Stimulated activated CD4-positive, alpha-beta T cell treated with anti-CD3 and anti-CD28 coated beads, Interleukin-2, amount 100 ng/mL, for 4 hours (primary cell): ENCODE results near the gene STX4.

Source experiments
- DNase-seq: peaks from one replicate; pipeline ENCODE4 v3.0.0-alpha.2; 2020; ENCODE audit warnings: low read depth

STX4 gene

DNA sequence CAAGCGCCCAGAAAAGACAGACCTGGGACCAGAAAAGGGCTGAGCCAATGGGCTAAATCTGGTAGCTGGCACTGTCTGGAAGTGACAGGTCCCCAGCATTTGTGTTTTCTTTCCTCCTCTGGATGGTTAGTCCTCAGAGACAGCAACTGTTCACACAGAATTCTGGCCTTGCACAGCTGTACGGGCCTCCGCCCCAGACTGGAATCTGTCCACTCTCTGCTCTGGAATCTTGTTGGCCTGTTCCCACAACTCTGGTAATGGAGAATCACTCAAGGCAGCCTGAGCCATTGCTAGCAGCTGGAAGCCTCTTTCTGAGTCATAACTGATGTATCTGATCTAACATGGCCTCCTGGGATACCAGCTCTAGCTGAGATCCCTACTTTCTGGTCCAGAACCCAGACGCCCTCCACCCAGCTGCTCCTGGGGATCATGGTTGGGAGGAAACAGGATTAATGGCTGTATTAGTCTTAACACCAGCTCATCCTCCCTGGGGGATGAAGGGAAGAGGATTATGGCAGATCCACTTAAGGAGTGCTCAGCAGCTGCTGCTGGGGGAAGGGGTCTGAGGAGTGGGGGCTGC, 31.6 kb downstream of the STX4 start:
- DNase-seq, result no peak

DNA sequence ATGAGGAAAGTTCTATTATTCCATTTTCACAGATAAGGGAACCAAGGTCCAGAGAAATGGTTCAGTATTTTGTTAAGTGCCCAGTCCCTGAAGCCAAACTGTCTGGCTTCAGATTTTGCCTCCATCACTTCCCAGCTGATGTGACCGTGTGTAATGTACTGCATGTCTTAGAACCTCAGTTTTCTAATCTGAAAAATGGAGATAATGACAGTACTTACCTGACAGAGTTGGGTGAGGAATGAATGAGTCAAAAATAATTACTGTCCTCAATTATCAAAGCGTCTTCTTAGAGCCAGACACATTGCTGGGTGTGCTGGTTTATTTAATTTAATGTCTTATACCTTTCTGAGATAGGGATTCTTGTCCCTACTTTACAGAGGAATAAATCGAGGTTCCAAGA, 34.0 kb downstream of the STX4 start:
- no peak for DNase-seq

DNA sequence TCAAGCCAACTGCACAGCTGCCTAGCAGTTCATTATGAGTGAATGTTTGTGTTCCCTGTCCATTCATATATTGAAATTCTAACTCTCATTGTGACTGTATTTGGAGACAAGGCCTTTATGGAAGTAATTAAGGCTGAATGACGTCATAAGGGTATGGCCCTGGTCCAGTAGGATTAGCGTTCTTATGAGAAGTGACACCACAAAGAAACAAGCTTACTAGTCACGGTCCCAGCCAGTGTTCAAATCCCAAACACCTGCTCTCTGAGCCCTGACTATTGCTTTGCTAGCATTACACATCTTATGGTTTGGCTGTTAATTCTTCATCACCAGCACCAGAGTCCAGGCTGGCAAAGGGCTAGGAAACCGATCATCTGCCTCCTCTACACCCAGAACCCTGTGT, 38.5 kb downstream of the STX4 start:
- DNase-seq, result no peak

DNA sequence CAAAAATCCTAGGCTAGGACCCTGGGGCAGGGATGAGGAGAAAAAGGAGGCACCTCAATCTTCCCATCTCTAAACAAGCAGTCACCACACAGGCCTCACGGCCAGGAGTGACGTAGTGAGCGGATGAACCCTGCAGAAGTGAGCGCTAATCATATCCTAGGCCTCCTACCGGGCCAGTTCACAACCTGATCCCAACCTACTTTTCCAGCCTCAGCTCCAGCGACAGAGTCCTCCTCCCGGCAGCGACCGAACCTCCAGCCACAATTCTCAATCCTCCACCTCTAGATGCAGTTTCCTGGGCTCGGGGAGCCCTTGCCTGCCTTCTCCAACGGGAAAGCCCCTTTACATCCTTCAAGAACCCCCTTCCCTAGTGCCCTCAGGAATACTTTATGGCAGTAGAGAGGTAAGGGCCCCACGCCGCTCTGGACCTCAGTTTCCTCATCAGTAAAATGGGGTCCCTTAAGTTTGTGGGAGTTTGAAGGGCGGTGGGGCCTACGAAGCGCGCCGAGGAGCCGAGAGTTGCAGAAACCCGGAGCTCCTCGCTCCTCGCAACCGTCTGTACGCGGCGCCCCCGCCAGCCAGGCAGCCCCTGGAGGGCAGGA, 39.3 kb downstream of the STX4 start:
- DNase-seq, result no peak

DNA sequence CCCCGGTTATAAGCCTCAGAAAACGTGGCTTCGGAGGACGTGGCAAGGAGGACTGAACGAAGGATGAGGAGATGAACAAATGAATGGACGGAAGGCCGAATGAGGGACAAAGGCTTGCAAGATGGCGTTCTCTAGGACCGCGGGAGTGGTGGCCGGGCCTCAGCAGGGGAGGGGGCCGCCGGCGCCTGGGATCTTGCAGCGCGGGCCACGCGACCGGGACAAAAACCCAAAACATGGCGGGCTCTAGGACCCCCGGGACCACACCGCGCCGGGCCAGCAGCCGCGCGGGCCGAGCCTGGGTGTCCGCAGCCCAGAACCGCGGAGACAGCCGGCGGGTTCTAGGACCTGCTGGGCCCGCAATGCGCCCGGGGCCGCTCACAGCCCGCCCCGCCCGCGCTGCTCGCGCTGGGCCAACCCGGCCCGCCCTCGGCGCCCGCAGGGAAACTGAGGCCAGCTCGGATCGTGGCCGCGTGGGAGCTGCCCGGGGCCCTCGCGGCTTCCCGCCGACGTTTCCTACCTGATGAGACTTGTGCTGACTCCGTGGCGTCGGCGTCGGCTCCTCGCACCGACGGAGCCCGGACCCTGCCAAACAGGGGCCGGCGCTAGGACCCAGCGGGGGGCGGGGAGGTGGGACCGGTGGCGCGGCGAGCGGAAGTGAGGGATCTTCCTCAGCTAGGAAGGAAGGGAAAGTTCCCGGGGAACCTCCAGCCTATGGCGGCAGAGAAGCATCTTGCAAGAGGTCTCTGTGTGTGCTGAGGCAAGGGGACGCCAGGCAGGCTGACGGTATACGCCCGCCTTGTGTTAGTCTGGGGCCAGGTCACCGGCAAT, 40.0 kb downstream of the STX4 start:
- peak; percentile 74 for DNase-seq

DNA sequence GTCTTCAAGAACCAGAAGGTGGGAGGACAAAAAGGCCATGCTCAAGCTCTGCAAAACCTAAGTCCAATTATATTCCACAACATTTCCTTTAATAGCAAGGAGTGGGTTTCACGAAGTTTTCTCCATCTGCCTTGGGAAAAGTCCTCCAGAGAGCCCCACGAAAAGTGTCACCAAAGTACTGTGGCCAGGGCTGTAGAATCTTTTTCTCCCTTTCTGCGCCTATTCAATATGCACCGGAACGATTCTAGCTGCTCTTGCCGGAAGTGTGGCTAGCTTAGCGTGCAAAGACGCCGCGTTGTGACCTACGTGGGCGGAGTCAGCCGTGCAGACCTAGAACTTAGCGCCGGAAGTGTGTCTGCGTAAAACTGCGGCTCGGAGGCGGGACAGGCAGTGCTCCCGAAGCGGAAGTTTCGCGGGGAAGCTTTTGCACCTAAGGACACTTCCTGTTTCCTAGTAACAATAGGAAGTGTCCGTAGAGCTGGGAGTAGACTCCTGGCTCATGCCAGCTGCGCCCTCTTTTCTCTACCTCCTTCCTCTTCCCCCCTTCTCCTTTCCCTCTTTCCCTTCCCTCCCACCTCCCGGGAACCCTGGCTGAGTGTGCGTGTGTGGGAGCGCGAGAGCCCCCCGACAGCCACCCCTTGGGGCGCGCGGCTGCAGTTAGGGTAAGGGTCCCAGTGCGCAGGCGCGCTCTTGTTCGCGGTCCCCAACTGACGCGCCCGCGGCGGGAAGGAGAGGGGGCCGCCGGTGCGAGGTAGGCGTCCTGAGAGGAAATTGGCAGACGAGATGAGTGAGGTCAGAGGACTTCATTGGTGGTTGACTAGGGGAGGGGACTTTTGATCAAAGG, 40.8 kb downstream of the STX4 start, which contains the start of the genes ZNF646 and ZNF668:
Gene ZNF646 (plus strand): TSS at position 453 of the 844 bp plus-strand sequence. CDS start 1,903 bp downstream, outside the sequence.
Gene ZNF668 (minus strand): TSS at position 271 of the 844 bp plus-strand sequence. CDS start 9,781 bp downstream, outside the sequence.
- DNase-seq, result peak; percentile 98

DNA sequence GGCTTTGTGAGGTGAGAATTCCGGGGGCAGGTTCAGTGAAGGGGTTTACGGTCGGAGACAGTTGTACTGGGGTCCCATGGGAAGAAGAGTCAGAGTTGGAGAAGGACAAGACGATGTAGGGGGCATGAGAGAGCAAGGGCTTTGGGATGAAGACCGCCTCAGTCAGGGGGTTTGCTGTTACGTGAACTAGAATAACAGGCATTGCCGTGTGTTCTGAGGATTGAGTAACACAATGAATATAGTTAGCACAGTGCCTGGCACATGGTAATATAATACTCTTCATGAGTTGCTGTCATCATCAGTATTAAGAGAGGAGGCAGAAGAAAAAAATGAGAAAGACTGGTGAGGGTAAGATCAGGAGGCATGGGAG, 41.4 kb downstream of the STX4 start:
- DNase-seq, result no peak

DNA sequence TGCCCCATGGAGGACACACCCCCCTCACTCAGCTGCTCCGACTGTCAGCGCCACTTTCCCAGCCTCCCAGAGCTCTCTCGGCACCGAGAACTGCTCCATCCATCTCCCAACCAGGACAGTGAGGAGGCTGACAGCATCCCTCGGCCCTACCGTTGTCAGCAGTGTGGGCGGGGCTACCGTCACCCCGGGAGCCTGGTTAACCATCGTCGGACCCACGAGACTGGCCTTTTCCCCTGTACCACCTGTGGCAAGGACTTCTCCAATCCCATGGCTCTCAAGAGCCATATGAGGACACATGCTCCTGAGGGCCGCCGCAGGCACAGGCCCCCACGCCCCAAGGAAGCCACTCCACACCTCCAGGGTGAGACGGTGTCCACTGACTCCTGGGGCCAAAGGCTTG, 43.0 kb downstream of the STX4 start:
- DNase-seq, result no peak

DNA sequence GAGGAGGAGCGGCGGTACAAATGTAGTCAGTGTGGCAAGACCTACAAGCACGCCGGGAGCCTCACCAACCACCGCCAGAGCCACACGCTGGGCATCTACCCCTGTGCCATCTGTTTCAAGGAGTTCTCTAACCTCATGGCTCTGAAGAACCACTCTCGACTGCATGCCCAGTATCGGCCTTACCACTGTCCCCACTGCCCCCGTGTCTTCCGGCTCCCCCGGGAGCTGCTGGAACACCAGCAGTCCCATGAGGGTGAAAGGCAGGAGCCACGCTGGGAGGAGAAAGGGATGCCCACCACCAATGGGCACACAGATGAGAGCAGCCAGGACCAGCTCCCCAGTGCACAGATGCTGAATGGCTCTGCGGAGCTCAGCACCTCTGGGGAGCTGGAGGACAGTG, 43.7 kb downstream of the STX4 start:
- no peak for DNase-seq

DNA sequence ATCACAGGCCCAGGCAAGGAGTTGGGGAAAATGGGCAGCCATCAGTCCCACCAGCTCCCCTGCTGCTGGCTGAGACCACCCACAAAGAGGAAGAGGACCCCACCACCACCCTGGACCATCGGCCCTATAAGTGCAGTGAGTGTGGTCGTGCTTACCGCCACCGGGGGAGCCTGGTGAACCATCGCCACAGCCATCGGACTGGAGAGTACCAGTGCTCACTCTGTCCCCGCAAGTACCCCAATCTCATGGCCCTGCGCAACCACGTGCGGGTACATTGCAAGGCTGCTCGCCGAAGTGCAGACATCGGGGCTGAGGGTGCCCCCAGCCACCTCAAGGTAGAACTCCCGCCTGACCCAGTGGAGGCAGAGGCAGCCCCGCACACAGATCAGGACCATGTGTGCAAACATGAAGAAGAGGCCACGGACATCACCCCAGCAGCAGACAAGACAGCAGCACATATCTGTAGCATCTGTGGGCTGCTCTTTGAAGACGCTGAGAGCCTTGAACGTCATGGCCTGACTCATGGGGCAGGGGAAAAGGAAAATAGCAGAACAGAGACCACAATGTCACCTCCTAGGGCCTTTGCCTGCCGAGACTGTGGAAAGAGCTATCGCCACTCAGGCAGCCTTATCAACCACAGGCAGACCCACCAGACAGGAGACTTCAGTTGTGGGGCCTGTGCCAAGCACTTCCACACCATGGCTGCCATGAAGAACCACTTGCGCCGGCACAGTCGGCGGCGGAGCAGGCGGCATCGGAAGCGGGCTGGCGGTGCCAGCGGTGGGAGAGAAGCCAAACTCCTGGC, 44.4 kb downstream of the STX4 start:
- DNase-seq, result no peak

DNA sequence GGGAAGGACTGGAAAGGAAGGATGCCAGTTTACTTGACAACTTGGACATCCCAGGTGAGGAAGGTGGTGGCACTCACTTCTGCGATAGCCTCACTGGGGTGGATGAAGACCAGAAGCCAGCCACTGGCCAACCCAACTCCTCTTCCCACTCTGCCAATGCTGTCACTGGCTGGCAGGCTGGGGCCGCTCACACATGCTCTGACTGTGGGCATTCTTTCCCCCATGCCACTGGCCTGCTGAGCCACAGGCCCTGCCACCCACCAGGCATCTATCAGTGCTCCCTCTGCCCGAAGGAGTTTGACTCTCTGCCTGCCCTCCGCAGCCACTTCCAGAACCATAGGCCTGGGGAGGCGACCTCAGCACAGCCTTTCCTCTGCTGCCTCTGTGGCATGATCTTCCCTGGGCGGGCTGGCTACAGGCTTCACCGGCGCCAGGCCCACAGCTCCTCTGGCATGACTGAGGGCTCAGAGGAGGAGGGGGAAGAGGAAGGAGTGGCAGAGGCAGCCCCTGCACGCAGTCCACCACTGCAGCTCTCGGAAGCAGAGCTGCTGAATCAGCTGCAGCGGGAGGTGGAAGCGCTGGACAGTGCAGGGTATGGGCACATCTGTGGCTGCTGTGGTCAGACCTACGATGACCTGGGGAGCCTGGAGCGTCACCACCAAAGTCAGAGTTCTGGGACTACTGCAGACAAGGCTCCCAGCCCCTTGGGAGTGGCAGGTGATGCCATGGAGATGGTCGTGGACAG, 45.4 kb downstream of the STX4 start:
- no peak for DNase-seq

DNA sequence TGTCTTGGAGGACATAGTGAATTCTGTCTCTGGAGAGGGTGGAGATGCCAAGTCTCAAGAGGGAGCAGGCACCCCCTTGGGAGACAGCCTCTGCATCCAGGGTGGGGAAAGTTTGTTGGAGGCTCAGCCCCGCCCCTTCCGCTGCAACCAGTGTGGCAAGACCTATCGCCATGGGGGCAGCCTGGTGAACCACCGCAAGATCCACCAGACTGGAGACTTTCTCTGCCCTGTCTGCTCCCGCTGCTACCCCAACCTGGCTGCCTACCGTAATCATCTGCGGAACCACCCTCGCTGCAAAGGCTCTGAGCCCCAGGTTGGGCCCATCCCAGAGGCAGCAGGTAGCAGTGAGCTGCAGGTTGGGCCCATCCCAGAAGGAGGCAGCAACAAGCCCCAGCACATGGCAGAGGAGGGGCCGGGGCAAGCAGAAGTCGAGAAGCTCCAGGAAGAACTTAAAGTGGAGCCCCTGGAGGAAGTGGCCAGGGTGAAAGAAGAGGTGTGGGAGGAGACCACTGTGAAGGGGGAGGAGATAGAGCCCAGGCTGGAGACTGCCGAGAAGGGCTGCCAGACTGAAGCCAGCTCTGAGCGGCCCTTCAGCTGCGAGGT, 46.1 kb downstream of the STX4 start:
- DNase-seq, result no peak

DNA sequence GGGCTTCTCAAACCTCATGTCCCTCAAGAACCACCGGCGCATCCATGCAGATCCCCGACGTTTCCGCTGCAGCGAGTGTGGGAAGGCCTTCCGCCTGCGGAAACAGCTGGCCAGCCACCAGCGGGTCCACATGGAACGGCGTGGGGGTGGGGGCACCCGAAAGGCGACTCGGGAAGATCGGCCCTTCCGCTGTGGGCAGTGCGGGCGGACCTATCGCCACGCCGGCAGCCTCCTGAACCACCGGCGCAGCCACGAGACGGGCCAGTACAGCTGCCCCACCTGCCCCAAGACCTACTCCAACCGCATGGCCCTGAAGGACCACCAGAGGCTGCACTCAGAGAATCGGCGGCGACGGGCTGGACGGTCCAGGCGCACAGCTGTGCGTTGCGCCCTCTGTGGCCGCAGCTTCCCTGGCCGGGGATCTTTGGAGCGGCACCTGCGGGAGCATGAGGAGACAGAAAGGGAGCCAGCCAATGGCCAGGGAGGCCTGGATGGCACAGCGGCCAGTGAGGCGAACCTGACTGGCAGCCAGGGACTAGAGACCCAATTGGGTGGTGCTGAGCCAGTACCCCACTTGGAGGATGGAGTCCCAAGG, 46.8 kb downstream of the STX4 start:
- no peak for DNase-seq

DNA sequence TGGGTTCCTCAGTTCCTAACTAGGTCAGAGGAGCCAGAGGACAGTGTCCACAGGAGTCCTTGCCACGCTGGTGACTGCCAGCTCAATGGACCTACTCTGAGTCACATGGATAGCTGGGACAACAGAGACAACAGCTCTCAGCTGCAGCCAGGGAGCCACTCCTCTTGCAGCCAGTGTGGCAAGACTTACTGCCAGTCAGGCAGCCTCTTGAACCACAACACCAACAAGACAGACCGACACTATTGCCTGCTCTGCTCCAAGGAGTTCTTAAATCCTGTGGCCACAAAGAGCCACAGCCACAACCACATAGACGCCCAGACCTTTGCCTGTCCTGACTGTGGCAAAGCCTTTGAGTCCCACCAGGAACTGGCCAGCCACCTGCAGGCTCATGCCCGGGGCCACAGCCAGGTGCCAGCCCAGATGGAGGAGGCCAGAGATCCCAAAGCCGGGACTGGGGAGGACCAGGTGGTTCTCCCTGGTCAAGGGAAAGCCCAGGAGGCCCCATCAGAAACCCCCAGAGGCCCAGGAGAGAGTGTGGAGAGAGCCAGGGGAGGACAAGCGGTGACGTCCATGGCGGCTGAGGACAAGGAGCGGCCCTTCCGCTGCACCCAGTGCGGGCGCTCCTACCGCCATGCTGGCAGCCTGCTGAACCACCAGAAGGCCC, 47.5 kb downstream of the STX4 start:
- DNase-seq, result no peak

DNA sequence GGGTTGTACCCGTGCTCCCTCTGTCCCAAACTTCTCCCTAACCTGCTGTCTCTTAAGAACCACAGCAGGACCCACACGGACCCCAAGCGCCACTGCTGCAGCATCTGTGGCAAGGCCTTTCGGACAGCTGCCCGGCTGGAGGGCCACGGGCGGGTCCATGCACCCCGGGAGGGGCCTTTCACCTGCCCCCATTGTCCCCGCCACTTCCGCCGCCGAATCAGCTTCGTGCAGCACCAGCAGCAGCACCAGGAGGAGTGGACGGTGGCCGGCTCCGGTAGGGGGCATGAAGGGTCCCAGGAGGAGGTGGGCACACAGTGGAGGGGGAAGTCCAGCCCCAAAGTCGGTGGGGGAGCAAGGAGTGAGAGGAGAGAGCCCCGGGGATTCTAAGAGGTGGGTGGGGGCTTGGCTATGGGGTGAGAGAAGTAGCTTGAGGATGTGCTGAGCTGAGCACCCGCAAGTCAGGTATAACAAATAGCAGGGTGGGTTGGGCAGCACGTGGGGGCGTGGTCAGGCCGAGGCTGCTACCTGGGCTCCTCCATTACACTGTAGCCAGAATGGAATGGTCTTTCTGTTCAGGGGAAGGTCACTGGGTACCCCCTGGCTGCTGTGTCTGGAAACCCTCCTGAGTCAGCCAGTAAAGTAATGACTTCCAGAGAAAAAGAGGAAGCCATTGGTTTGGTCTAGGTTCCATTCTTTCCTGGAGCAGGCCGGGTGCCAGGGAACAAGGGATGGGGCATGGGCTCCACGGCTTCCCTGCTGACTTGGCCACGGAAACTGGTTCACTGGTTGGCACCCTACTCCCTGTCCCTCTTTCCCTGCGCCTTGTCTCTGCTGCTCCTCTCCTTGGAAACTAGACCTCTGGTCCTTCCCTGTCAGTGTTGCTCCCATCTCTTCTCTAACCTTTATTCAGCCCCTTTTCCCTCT, 48.3 kb downstream of the STX4 start:
- no peak for DNase-seq

DNA sequence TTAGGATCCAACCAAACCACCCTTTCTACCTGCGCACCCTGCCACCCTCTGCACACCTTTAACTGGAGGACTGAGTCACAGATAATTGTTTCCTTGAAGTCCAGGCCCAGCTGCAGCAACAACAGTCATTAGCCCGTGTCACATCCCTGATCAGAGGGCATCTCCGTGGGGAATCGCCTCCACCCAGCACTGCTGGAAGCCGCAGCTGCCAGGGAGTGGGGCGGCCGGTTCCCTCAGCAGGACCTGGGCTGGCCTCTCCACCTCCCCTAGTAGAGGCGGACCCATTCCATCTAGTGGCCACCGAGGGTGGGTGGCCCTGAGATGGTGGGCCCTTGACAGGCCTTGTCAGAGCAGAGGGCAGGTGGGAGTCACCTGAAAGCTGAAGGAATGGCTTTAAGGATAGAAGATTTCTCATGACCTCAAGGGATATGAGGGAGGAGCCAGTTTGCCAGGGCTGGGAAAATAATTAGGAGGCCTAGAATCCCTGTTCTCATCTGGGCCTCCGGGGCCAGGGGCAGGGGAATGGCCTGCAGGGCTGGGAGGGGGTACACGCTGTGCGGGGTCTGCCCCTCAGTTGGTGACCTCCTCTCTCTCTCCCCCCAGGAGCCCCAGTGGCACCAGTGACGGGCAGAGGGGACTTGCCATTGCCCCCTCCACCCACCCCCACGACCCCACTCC, 49.1 kb downstream of the STX4 start:
- no peak for DNase-seq

DNA sequence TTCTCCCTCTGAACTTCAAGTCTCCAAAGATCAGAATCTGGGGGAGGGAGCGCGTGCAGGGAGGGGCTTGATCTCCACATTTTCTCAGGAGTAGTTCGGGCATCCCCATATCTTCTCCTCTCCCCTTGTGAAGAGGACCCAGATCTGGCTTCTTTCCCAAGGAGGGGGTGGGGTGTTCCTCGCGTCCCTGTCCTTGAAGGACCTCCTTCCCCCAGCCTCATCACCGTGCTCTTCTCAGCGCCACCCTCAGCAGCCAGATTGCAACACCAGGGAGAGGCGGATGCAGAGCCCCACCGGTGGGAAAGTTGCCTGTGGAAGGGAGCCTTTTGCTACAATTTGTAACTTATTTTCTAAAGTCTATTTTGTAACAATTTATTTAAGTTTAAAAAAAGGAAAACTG, 49.7 kb downstream of the STX4 start:
- DNase-seq, result no peak

DNA sequence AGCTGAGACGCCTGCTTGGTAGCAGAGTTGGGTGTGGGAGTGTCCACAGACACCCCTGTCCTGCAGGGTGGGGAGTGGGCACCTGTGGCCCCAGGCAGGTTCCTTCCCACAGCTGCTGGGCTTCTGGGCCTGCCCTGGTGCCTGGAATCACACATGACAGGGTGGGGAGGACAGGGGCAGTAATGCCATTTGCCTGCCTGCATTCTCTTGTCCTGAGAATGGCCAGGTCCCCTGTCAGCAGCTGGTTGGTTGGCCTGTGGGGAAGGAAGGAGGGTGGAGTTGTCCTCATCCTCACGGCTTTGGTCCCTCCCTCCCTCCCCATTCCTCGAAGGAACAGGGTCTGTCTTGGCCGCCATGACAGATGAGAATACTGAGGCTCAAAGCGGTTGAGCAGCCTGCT, 50.2 kb downstream of the STX4 start:
- DNase-seq, result no peak
